IMR-90 (cell line): Measurements from ENCODE around the gene KCTD10. TPM values are rescaled to one million over a fixed set of nuclear protein-coding genes. Genes with fewer than 3 reads are reported as not detected.

Experiments
- ATAC-seq: fragments of 200-7000 bp; cut with Tn5 transposase; 2 replicates; pipeline ENCODE4 v1.9.1; 2020; ENCODE audit warnings: low read depth, mild to moderate bottlenecking, moderate library complexity
- BruUV-seq: library from RNA; stranded (reverse); fragments of 400-500 nt; replicated peaks from 2 replicates; lab custom pipeline; 2021; lab: Mats Ljungman, UMichigan
- CTCF ChIA-PET: fragments of 300-600 bp; formaldehyde crosslinking; extraction: SDS; loops from one replicate; lab custom pipeline; 2021; ENCODE audit warnings: antibody characterized with exemption; lab: Yijun Ruan, JAX
- POLR2A ChIA-PET: fragments of 300-600 bp; sonication (Branson Sonifier 250); formaldehyde crosslinking; loops from one replicate; lab custom pipeline; 2022; ENCODE audit warnings: antibody characterized with exemption; ENCODE audit not compliant: unreplicated experiment; lab: Charles Lee
- DNase-seq: peaks from one replicate; pipeline ENCODE4 v3.0.0; 2013
- H2AFZ ChIP-seq: replicated peaks from 2 replicates; pipeline ENCODE3; 2013; ENCODE audit warnings: low read length, mild to moderate bottlenecking; ENCODE audit not compliant: poor library complexity
- H2AK5ac ChIP-seq: 2 replicates; pipeline ENCODE4 v1.6.1; 2013; ENCODE audit warnings: low read depth, low read length, inconsistent platforms
- H2AK9ac ChIP-seq: replicated peaks from 2 replicates; pipeline ENCODE3; 2013; ENCODE audit warnings: mild to moderate bottlenecking, low read depth, low read length, moderate library complexity; ENCODE audit not compliant: poor library complexity
- H2BK120ac ChIP-seq: 2 replicates; pipeline ENCODE4 v1.6.1; 2013; ENCODE audit warnings: low read depth, low read length, inconsistent platforms
- H2BK15ac ChIP-seq: 3 replicates; pipeline ENCODE4 v1.6.1; 2013; ENCODE audit warnings: low read depth, low read length, inconsistent platforms
- H2BK20ac ChIP-seq: 2 replicates; pipeline ENCODE4 v1.6.1; 2013; ENCODE audit warnings: low read depth, mild to moderate bottlenecking, inconsistent platforms, low read length, moderate library complexity
- H2BK5ac ChIP-seq: 2 replicates; pipeline ENCODE4 v1.6.1; 2013; ENCODE audit warnings: mild to moderate bottlenecking, low read depth, low read length, inconsistent platforms; ENCODE audit not compliant: poor library complexity, severe bottlenecking
- H3K14ac ChIP-seq: replicated peaks from 2 replicates; pipeline ENCODE4 v1.6.1; 2013; ENCODE audit warnings: low read depth, low read length, inconsistent platforms
- H3K18ac ChIP-seq: 2 replicates; pipeline ENCODE4 v1.6.1; 2013; ENCODE audit warnings: low read depth, low read length, control low read depth
- H3K23ac ChIP-seq: 2 replicates; pipeline ENCODE4 v1.6.1; 2013; ENCODE audit warnings: low read depth, low read length, inconsistent platforms
- H3K27ac ChIP-seq: 2 replicates; pipeline ENCODE4 v1.5.1; 2013; ENCODE audit warnings: mild to moderate bottlenecking, control low read depth, low read length; ENCODE audit not compliant: insufficient read depth
- H3K27me3 ChIP-seq: 2 replicates; pipeline ENCODE4 v1.6.1; 2013; ENCODE audit warnings: low read length; ENCODE audit not compliant: control insufficient read depth, insufficient read depth
- H3K36me3 ChIP-seq: 2 replicates; pipeline ENCODE4 v1.6.1; 2013; ENCODE audit warnings: low read length, mixed read lengths; ENCODE audit not compliant: control insufficient read depth, insufficient read depth
- H3K4ac ChIP-seq: 2 replicates; pipeline ENCODE4 v1.6.1; 2013; ENCODE audit warnings: low read depth, low read length, inconsistent platforms
- H3K4me1 ChIP-seq: 2 replicates; pipeline ENCODE4 v1.6.1; 2013; ENCODE audit warnings: low read length, mixed read lengths; ENCODE audit not compliant: control insufficient read depth, insufficient read depth
- H3K4me2 ChIP-seq: 2 replicates; pipeline ENCODE4 v1.6.1; 2013; ENCODE audit warnings: low read depth, mild to moderate bottlenecking, control low read depth, low read length, moderate library complexity
- H3K4me3 ChIP-seq: 2 replicates; pipeline ENCODE4 v1.5.1; 2013; ENCODE audit warnings: low read depth, mild to moderate bottlenecking, control low read depth, low read length, moderate library complexity; ENCODE audit not compliant: insufficient read depth
- H3K56ac ChIP-seq: 2 replicates; pipeline ENCODE4 v1.6.1; 2013; ENCODE audit warnings: low read length, inconsistent platforms; ENCODE audit not compliant: insufficient read depth; ENCODE audit errors: extremely low read depth
- H3K79me1 ChIP-seq, 2 experiments: 2 replicates each; pipeline ENCODE4 v1.6.1; 2013; ENCODE audit warnings: low read length in 2 of 2, inconsistent platforms in 1 of 2, low read depth in 1 of 2
- H3K9ac ChIP-seq: 2 replicates; pipeline ENCODE4 v1.6.1; 2013; ENCODE audit warnings: low read depth, low read length, control low read depth
- H3K9me1 ChIP-seq: 2 replicates; pipeline ENCODE4 v1.6.1; 2013; ENCODE audit warnings: low read length, inconsistent platforms; ENCODE audit not compliant: insufficient read depth
- H3K9me3 ChIP-seq: 2 replicates; pipeline ENCODE4 v1.6.1; 2013; ENCODE audit warnings: low read length; ENCODE audit not compliant: control insufficient read depth, insufficient read depth
- H4K20me1 ChIP-seq: 2 replicates; pipeline ENCODE4 v1.6.1; 2013; ENCODE audit warnings: low read length, inconsistent platforms; ENCODE audit not compliant: insufficient read depth
- H4K5ac ChIP-seq: 2 replicates; pipeline ENCODE4 v1.6.1; 2013; ENCODE audit warnings: mild to moderate bottlenecking, low read depth, low read length, control low read depth
- H4K8ac ChIP-seq, 2 experiments: 2 replicates each; pipeline ENCODE4 v1.6.1; 2013; ENCODE audit warnings: low read depth in 2 of 2, low read length in 2 of 2, control low read depth in 1 of 2, inconsistent platforms in 1 of 2
- H4K91ac ChIP-seq: 2 replicates; pipeline ENCODE4 v1.6.1; 2013; ENCODE audit warnings: low read depth, low read length, inconsistent platforms; ENCODE audit not compliant: insufficient read depth
- BHLHE40 ChIP-seq: fragments of 150-350 bp; IDR thresholded peaks from 2 replicates; pipeline ENCODE4 v1.6.1; 2016; ENCODE audit warnings: mild to moderate bottlenecking, low read depth, low read length
- CEBPB ChIP-seq: IDR thresholded peaks from 2 replicates; pipeline ENCODE4 v1.6.1; 2012; ENCODE audit warnings: low read depth, low read length, improper control_type of control experiment
- CHD1 ChIP-seq: IDR thresholded peaks from 2 replicates; pipeline ENCODE4 v1.6.1; 2012; ENCODE audit warnings: low read depth, low read length, improper control_type of control experiment
- FOS ChIP-seq: fragments of 150-350 bp; IDR thresholded peaks from 2 replicates; pipeline ENCODE4 v1.6.1; 2016; ENCODE audit warnings: low read depth, low read length
- MAFK ChIP-seq: IDR thresholded peaks from 2 replicates; pipeline ENCODE4 v1.6.1; 2012; ENCODE audit warnings: low read depth, low read length, improper control_type of control experiment
- MAZ ChIP-seq: IDR thresholded peaks from 2 replicates; pipeline ENCODE4 v1.6.1; 2012; ENCODE audit warnings: low read depth, mild to moderate bottlenecking, low read length, improper control_type of control experiment, moderate library complexity, borderline replicate concordance
- MXI1 ChIP-seq: IDR thresholded peaks from 2 replicates; pipeline ENCODE4 v1.6.1; 2012; ENCODE audit warnings: low read depth, mild to moderate bottlenecking, low read length, moderate library complexity, borderline replicate concordance
- NFE2L2 ChIP-seq: fragments of 150-350 bp; IDR thresholded peaks from 2 replicates; pipeline ENCODE4 v1.6.1; 2016; ENCODE audit warnings: low read depth, mild to moderate bottlenecking, low read length
- POLR2A ChIP-seq: IDR thresholded peaks from 2 replicates; pipeline ENCODE4 v1.6.1; 2012; ENCODE audit warnings: mild to moderate bottlenecking, low read depth, low read length
- RAD21 ChIP-seq: IDR thresholded peaks from 2 replicates; pipeline ENCODE4 v1.6.1; 2012; ENCODE audit warnings: low read length, improper control_type of control experiment
- RCOR1 ChIP-seq: IDR thresholded peaks from 2 replicates; pipeline ENCODE4 v1.6.1; 2012; ENCODE audit warnings: mild to moderate bottlenecking, low read length, improper control_type of control experiment; ENCODE audit not compliant: insufficient replicate concordance
- RFX5 ChIP-seq: IDR thresholded peaks from 2 replicates; pipeline ENCODE4 v1.8.0; 2012; ENCODE audit warnings: low read depth, mild to moderate bottlenecking, low read length, moderate library complexity
- SMC3 ChIP-seq: fragments of 150-350 bp; IDR thresholded peaks from 2 replicates; pipeline ENCODE4 v1.6.1; 2016; ENCODE audit warnings: low read depth, mild to moderate bottlenecking, antibody characterized with exemption, low read length, moderate library complexity
- WGBS, 2 experiments: methylation state at CpG; one replicate each; pipeline versions ENCODE4 v1.1.5 to v1.1.7; 2013; ENCODE audit warnings: missing lambda C conversion rate in 2 of 2; ENCODE audit not compliant: insufficient read length in 1 of 2; ENCODE audit errors: extremely low coverage in 2 of 2; 5-methylcytosine and 5-hydroxymethylcytosine counted together
- dilution Hi-C: fragments of 300-500 bp; cut with HindIII; formaldehyde crosslinking; loops from one replicate; pipeline ENCODE4 v1.14.3; 2018; ENCODE audit warnings: low sequenced_read_pairs; ENCODE audit not compliant: unreplicated experiment
- in situ Hi-C: fragments of 300-500 bp; cut with MboI; formaldehyde crosslinking; loops from 3 replicates; pipeline ENCODE4 v1.14.3; 2019; ENCODE audit warnings: low sequenced_read_pairs, inconsistent platforms, mixed read lengths
- intact Hi-C: fragments of 100-400 bp; cut with micrococcal nuclease; formaldehyde crosslinking; loops from 2 replicates; pipeline ENCODE4 v1.10.0; 2022
- polyA plus RNA-seq, 3 experiments: library from polyadenylated mRNA; depleted of rRNA; stranded (reverse); fragments of >200 nt; gene quantifications; 2 replicates each; pipeline ENCODE4 v1.2.3, GENCODE V29; 2012; ENCODE audit warnings: low replicate concordance in 1 of 3
- total RNA-seq: library from RNA; depleted of rRNA; stranded (reverse); fragments of >200 nt; gene quantifications from 2 replicates; pipeline ENCODE4 v1.2.3, GENCODE V29; 2012
- TF ChIP-seq, protein P1 (sequence below): fragments of 150-350 bp; IDR thresholded peaks from 2 replicates; pipeline ENCODE4 v1.6.1; 2016; ENCODE audit warnings: low read depth, mild to moderate bottlenecking, low read length, moderate library complexity, borderline replicate concordance
- TF ChIP-seq, protein P2 (sequence below): conservative IDR thresholded peaks from 2 replicates; pipeline ENCODE4 v1.5.1; 2012; ENCODE audit warnings: mild to moderate bottlenecking, low read depth, low read length, improper control_type of control experiment
- TF ChIP-seq, protein P3 (sequence below): fragments of 150-350 bp; IDR thresholded peaks from 2 replicates; pipeline ENCODE4 v1.6.1; 2017; ENCODE audit warnings: mild to moderate bottlenecking, antibody characterized with exemption, low read length, low read depth

Gene KCTD10
- total and polyA plus RNA-seq, 2 of the 4 experiments (the other 2 are of a cell fraction) = 72.1 to 88.4 TPM

DNA sequence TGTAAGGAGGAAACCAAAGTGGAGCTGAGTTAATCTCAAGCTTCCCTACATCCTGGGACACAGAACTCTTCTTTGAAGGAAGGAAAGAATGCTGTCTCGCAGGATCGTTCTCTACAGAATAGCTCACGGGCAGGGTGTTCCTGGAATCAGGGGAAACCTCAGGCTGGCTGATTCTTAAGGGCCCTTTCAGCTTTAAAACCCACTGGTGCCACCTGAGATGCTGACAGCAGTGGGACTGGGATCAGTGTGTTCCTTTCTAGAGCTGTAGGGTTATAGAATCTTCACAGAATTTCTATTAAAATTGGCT lies 48.1 kb upstream of the KCTD10 start:
- H3K27ac ChIP-seq = no peak overlapping the region
- H3K9me1 ChIP-seq = no peaks in the 10 kb centered on the region; the same call in 1 of the 2 replicates
- intact Hi-C loops = no loop called here
- H3K4me1 ChIP-seq = no peaks in the 10 kb centered on the region
- no peak overlapping the region for H2AK5ac ChIP-seq
- H2AK9ac ChIP-seq = no peak overlapping the region
- no peak overlapping the region for H2BK120ac ChIP-seq
- H3K4ac ChIP-seq = no peak overlapping the region
- H3K4me3 ChIP-seq = no peak overlapping the region
- H3K4me2 ChIP-seq = no peak overlapping the region
- WGBS, 2 experiments = no CpG with 5 or more reads among the region's 3 CpGs
- H4K8ac ChIP-seq = no peak overlapping the region
- H3K23ac ChIP-seq = no peak overlapping the region
- no peaks in the 10 kb centered on the region for H3K9me3 ChIP-seq
- TF ChIP-seq, protein P1, sequence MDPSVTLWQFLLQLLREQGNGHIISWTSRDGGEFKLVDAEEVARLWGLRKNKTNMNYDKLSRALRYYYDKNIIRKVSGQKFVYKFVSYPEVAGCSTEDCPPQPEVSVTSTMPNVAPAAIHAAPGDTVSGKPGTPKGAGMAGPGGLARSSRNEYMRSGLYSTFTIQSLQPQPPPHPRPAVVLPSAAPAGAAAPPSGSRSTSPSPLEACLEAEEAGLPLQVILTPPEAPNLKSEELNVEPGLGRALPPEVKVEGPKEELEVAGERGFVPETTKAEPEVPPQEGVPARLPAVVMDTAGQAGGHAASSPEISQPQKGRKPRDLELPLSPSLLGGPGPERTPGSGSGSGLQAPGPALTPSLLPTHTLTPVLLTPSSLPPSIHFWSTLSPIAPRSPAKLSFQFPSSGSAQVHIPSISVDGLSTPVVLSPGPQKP = no peak
- no peak for TF ChIP-seq BHLHE40
- no peak for TF ChIP-seq NFE2L2
- TF ChIP-seq, protein P2, sequence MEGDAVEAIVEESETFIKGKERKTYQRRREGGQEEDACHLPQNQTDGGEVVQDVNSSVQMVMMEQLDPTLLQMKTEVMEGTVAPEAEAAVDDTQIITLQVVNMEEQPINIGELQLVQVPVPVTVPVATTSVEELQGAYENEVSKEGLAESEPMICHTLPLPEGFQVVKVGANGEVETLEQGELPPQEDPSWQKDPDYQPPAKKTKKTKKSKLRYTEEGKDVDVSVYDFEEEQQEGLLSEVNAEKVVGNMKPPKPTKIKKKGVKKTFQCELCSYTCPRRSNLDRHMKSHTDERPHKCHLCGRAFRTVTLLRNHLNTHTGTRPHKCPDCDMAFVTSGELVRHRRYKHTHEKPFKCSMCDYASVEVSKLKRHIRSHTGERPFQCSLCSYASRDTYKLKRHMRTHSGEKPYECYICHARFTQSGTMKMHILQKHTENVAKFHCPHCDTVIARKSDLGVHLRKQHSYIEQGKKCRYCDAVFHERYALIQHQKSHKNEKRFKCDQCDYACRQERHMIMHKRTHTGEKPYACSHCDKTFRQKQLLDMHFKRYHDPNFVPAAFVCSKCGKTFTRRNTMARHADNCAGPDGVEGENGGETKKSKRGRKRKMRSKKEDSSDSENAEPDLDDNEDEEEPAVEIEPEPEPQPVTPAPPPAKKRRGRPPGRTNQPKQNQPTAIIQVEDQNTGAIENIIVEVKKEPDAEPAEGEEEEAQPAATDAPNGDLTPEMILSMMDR = no peak
- TF ChIP-seq SMC3 = no peak
- TF ChIP-seq RFX5 = no peak
- TF ChIP-seq, protein P3, sequence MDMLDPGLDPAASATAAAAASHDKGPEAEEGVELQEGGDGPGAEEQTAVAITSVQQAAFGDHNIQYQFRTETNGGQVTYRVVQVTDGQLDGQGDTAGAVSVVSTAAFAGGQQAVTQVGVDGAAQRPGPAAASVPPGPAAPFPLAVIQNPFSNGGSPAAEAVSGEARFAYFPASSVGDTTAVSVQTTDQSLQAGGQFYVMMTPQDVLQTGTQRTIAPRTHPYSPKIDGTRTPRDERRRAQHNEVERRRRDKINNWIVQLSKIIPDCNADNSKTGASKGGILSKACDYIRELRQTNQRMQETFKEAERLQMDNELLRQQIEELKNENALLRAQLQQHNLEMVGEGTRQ = no peak
- TF ChIP-seq RCOR1 = no peak
- no peak for TF ChIP-seq POLR2A
- no peak for TF ChIP-seq CHD1
- no peak for TF ChIP-seq CEBPB
- TF ChIP-seq FOS = no peak
- no peak for TF ChIP-seq MXI1
- TF ChIP-seq MAZ = no peak
- no peak for TF ChIP-seq MAFK
- TF ChIP-seq RAD21 = no peak
- H3K36me3 ChIP-seq = peaks cover 71% of the 10 kb centered on the region
- no peak overlapping the region for H4K91ac ChIP-seq
- DNase-seq = no peak
- no peak overlapping the region for H4K5ac ChIP-seq
- no peaks in the 10 kb centered on the region for H3K27me3 ChIP-seq
- no peak overlapping the region for H3K18ac ChIP-seq
- H3K79me1 ChIP-seq = no peaks in the 10 kb centered on the region
- no peak overlapping the region for H3K9ac ChIP-seq
- CTCF ChIA-PET = no interaction called here
- H4K20me1 ChIP-seq = no peaks in the 10 kb centered on the region
- H2BK15ac ChIP-seq = no peak overlapping the region
- in situ Hi-C loops = no loop called here
- H3K14ac ChIP-seq = no peak overlapping the region
- no peak overlapping the region for H2BK20ac ChIP-seq
- dilution Hi-C loops = no loop called here
- no peak overlapping the region for H2AFZ ChIP-seq
- POLR2A ChIA-PET = no interaction called here
- no peak overlapping the region for H2BK5ac ChIP-seq
- H3K56ac ChIP-seq = no peak overlapping the region
- no TSS peak for BruUV-seq
- no peak for ATAC-seq
